Activated CD4-positive, alpha-beta T cell treated with anti-CD3 and anti-CD28 coated beads for 36 hours (primary cell): Measurements from ENCODE around the gene SCN2B. TPM values are rescaled to one million over a fixed set of nuclear protein-coding genes. Genes with fewer than 3 reads are reported as not detected.

Source experiments
- ATAC-seq: fragments of 200-7000 bp; cut with Tn5 transposase; one replicate; pipeline ENCODE4 v1.10.0; 2021; ENCODE audit warnings: mild to moderate bottlenecking, moderate library complexity
- CTCF ChIA-PET: fragments of 350-600 bp; sonication (Branson Sonifier 250); formaldehyde crosslinking; loops from one replicate; lab custom pipeline; 2021; ENCODE audit warnings: antibody characterized with exemption; lab: Charles Lee
- POLR2A ChIA-PET: fragments of 350-600 bp; sonication (Branson Sonifier 250); formaldehyde crosslinking; loops from one replicate; lab custom pipeline; 2021; ENCODE audit warnings: antibody characterized with exemption, inconsistent platforms; lab: Charles Lee
- DNase-seq: peaks from one replicate; pipeline ENCODE4 v3.0.0-alpha.2; 2020
- H3K27ac Mint-ChIP-seq: one replicate; pipeline ENCODE4 v1.8.0; 2021; ENCODE audit warnings: mixed read lengths
- H3K27me3 Mint-ChIP-seq: one replicate; pipeline ENCODE4 v1.8.0; 2021; ENCODE audit warnings: mixed read lengths
- H3K36me3 Mint-ChIP-seq: one replicate; pipeline ENCODE4 v1.8.0; 2021; ENCODE audit warnings: low read depth, mixed read lengths
- H3K4me1 Mint-ChIP-seq: one replicate; pipeline ENCODE4 v1.8.0; 2021; ENCODE audit warnings: mixed read lengths
- H3K4me3 Mint-ChIP-seq: one replicate; pipeline ENCODE4 v1.8.0; 2021; ENCODE audit warnings: mild to moderate bottlenecking, moderate library complexity, mixed read lengths
- H3K9me3 Mint-ChIP-seq: one replicate; pipeline ENCODE4 v1.8.0; 2021; ENCODE audit warnings: low read depth, mixed read lengths
- intact Hi-C, 2 experiments: fragments of 100-400 bp; cut with DNase I in 1 of 2; cut with micrococcal nuclease in 1 of 2; formaldehyde crosslinking; loops; one replicate each; pipeline versions ENCODE4 v1.14.2 to v1.15.1; 2022 to 2024; cut with DNase I, micrococcal nuclease
- total RNA-seq, 2 experiments: library from RNA; stranded (reverse); gene quantifications; one replicate each; pipeline ENCODE4 v1.2.3, GENCODE V29; 2021

Gene SCN2B
- total RNA-seq, 2 experiments from 2014 or later: not detected

GRCh38 chr11:118180300-118180703 is 3.9 kb upstream of the SCN2B start:
- ChIA-PET CTCF (interaction anchor here (0.5 to 4.2 kb wide), 7 partner anchors 9 to 363 kb away, joined by 3 to 39 read pairs (median 4); no protein-coding TSS in a partner anchor), POLR2A (no interaction called here)
- Mint-ChIP-seq H3K4me3 (no peak overlapping the region), H3K9me3 (no peaks in the 10 kb centered on the region), H3K27me3 (peaks cover 11% of the 10 kb centered on the region), H3K4me1 (peaks cover 4% of the 10 kb centered on the region), H3K27ac (no peak overlapping the region), H3K36me3 (no peaks in the 10 kb centered on the region)
- intact Hi-C loops: no loop called here
- DNase-seq: peak; percentile 49
- peak; percentile 65 for ATAC-seq

GRCh38 chr11:118176778-118177134 is 317 bp upstream of the SCN2B start:
- Mint-ChIP-seq H3K36me3 (no peaks in the 10 kb centered on the region), H3K4me3 (no peak overlapping the region), H3K4me1 (peaks cover 4% of the 10 kb centered on the region), H3K27me3 (peaks cover 6% of the 10 kb centered on the region), H3K27ac (no peak overlapping the region), H3K9me3 (no peaks in the 10 kb centered on the region)
- CTCF ChIA-PET: no interaction called here
- DNase-seq (no peak), ATAC-seq (no peak)
- POLR2A ChIA-PET: no interaction called here
- intact Hi-C loops: no loop called here

GRCh38 chr11:118175031-118175992 is 1.1 kb downstream of the SCN2B start:
- CTCF ChIA-PET: interaction anchor here (0.5 to 6.6 kb wide), 2 partner anchors 29 to 121 kb away, joined by 3 to 120 read pairs; no protein-coding TSS in a partner anchor
- H3K4me3 Mint-ChIP-seq: no peak overlapping the region
- H3K4me1 Mint-ChIP-seq: peaks cover 4% of the 10 kb centered on the region
- intact Hi-C loops: no loop called here
- H3K27me3 Mint-ChIP-seq: peaks cover 6% of the 10 kb centered on the region
- no peaks in the 10 kb centered on the region for H3K36me3 Mint-ChIP-seq
- POLR2A ChIA-PET: no interaction called here
- no peaks in the 10 kb centered on the region for H3K9me3 Mint-ChIP-seq
- no peak for ATAC-seq
- DNase-seq: no peak
- no peak overlapping the region for H3K27ac Mint-ChIP-seq

- intact Hi-C loops: no loop called here
Observed at GRCh38 chr11:118174006-118174567, 2.4 kb downstream of the SCN2B start.

GRCh38 chr11:118172356-118172755 is 4.1 kb downstream of the SCN2B start:
- H3K27me3 Mint-ChIP-seq: peaks cover 6% of the 10 kb centered on the region
- no peak overlapping the region for H3K27ac Mint-ChIP-seq
- no peaks in the 10 kb centered on the region for H3K4me1 Mint-ChIP-seq
- ChIA-PET POLR2A (interaction anchor here (0.7 kb wide), 1 partner anchor 21 kb away, joined by 3 read pairs; no protein-coding TSS in a partner anchor), CTCF (interaction anchor here (0.5 to 6.6 kb wide), 42 partner anchors 8 to 775 kb away, joined by 3 to 120 read pairs (median 4); partner anchors contain the start of genes MPZL2 and SCN4B)
- intact Hi-C loops: no loop called here
- H3K9me3 Mint-ChIP-seq: no peaks in the 10 kb centered on the region
- H3K36me3 Mint-ChIP-seq: no peaks in the 10 kb centered on the region
- ATAC-seq: no peak
- no peak overlapping the region for H3K4me3 Mint-ChIP-seq
- DNase-seq: no peak

More at GRCh38 chr11:118174006-118174567, 2.4 kb downstream of the SCN2B start:
- Mint-ChIP-seq H3K27me3 (peaks cover 6% of the 10 kb centered on the region), H3K27ac (no peak overlapping the region), H3K4me1 (no peaks in the 10 kb centered on the region), H3K36me3 (no peaks in the 10 kb centered on the region), H3K9me3 (no peaks in the 10 kb centered on the region), H3K4me3 (no peak overlapping the region)
- no peak for DNase-seq
- POLR2A ChIA-PET: no interaction called here
- CTCF ChIA-PET: interaction anchor here (0.5 to 6.6 kb wide), 2 partner anchors 15 to 27 kb away, joined by 3 to 120 read pairs; no protein-coding TSS in a partner anchor
- ATAC-seq: no peak

GRCh38 chr11:118171269-118172062 is 5.0 kb downstream of the SCN2B start:
- H3K4me3 Mint-ChIP-seq: no peak overlapping the region
- intact Hi-C loops: loop anchor here (1.0 kb wide), 2 partner anchors 26 to 364 kb away; no protein-coding TSS in a partner anchor
- ATAC-seq (peak; percentile 95), DNase-seq (peak; percentile 91)
- H3K4me1 Mint-ChIP-seq: no peaks in the 10 kb centered on the region
- H3K27ac Mint-ChIP-seq: no peak overlapping the region
- CTCF ChIA-PET: interaction anchor here (0.5 to 6.6 kb wide), 56 partner anchors 8 to 776 kb away, joined by 3 to 120 read pairs (median 4); partner anchors contain the start of genes ATP5MG, CD3E, MPZL2 and SCN4B
- POLR2A ChIA-PET: interaction anchor here (0.7 kb wide), 1 partner anchor 20 kb away, joined by 3 read pairs; no protein-coding TSS in a partner anchor
- no peaks in the 10 kb centered on the region for H3K36me3 Mint-ChIP-seq
- H3K27me3 Mint-ChIP-seq: peaks cover 6% of the 10 kb centered on the region
- no peaks in the 10 kb centered on the region for H3K9me3 Mint-ChIP-seq

GRCh38 chr11:118170882-118171268 is 5.6 kb downstream of the SCN2B start:
- DNase-seq (no peak), ATAC-seq (no peak)
- intact Hi-C loops: loop anchor here (1.0 kb wide), 2 partner anchors 26 to 364 kb away; no protein-coding TSS in a partner anchor
- POLR2A ChIA-PET: no interaction called here
- CTCF ChIA-PET: interaction anchor here (0.8 to 6.6 kb wide), 34 partner anchors 8 to 400 kb away, joined by 3 to 120 read pairs (median 6); partner anchors contain the start of genes ATP5MG, CD3E, MPZL2 and SCN4B
- H3K9me3 Mint-ChIP-seq: no peaks in the 10 kb centered on the region
- no peak overlapping the region for H3K27ac Mint-ChIP-seq
- peaks cover 2% of the 10 kb centered on the region for H3K27me3 Mint-ChIP-seq
- H3K4me3 Mint-ChIP-seq: no peak overlapping the region
- H3K36me3 Mint-ChIP-seq: no peaks in the 10 kb centered on the region
- H3K4me1 Mint-ChIP-seq: no peaks in the 10 kb centered on the region

- ATAC-seq: no peak
- ChIA-PET POLR2A (no interaction called here), CTCF (interaction anchor here (0.5 to 6.6 kb wide), 12 partner anchors 10 to 363 kb away, joined by 3 to 120 read pairs (median 9); no protein-coding TSS in a partner anchor)
- peaks cover 2% of the 10 kb centered on the region for H3K27me3 Mint-ChIP-seq
- no peaks in the 10 kb centered on the region for H3K4me1 Mint-ChIP-seq
- intact Hi-C loops: no loop called here
- H3K36me3 Mint-ChIP-seq: no peaks in the 10 kb centered on the region
- no peak overlapping the region for H3K4me3 Mint-ChIP-seq
- no peak for DNase-seq
- no peaks in the 10 kb centered on the region for H3K9me3 Mint-ChIP-seq
- H3K27ac Mint-ChIP-seq: no peak overlapping the region
Observed at GRCh38 chr11:118170231-118170630, 6.2 kb downstream of the SCN2B start.

- peaks cover 2% of the 10 kb centered on the region for H3K27me3 Mint-ChIP-seq
- no peak overlapping the region for H3K4me3 Mint-ChIP-seq
- no peaks in the 10 kb centered on the region for H3K9me3 Mint-ChIP-seq
- ATAC-seq (no peak), DNase-seq (no peak)
- ChIA-PET POLR2A (no interaction called here), CTCF (interaction anchor here (0.6 to 6.6 kb wide), 11 partner anchors 11 to 362 kb away, joined by 3 to 120 read pairs (median 7); no protein-coding TSS in a partner anchor)
- no peaks in the 10 kb centered on the region for H3K36me3 Mint-ChIP-seq
- no peaks in the 10 kb centered on the region for H3K4me1 Mint-ChIP-seq
- intact Hi-C loops: no loop called here
- H3K27ac Mint-ChIP-seq: no peak overlapping the region
Observed at GRCh38 chr11:118169300-118170140, 6.9 kb downstream of the SCN2B start.

GRCh38 chr11:118168751-118169150 is 7.7 kb downstream of the SCN2B start:
- Mint-ChIP-seq H3K4me3 (no peak overlapping the region), H3K9me3 (no peaks in the 10 kb centered on the region), H3K27ac (no peak overlapping the region), H3K4me1 (no peaks in the 10 kb centered on the region), H3K27me3 (peaks cover 2% of the 10 kb centered on the region), H3K36me3 (no peaks in the 10 kb centered on the region)
- intact Hi-C loops: no loop called here
- DNase-seq (no peak), ATAC-seq (no peak)
- POLR2A ChIA-PET: no interaction called here
- CTCF ChIA-PET: interaction anchor here (1.4 to 6.6 kb wide), 2 partner anchors 22 to 361 kb away, joined by 4 to 120 read pairs; no protein-coding TSS in a partner anchor
